Mucosa of rectum (tissue), 2 donors: ENCODE data around the gene OR10A4.
"Not testable (repeated sequence)": the region's sequence is repeated elsewhere in the genome, so short reads cannot be mapped to it uniquely, and the experiment has no call there.

ENCODE experiments used
- H3K27ac ChIP-seq, 2 donors: one replicate each; pipeline ENCODE4 v1.7.0; 2013; ENCODE audit warnings: inconsistent platforms in 2 of 2, low read depth in 2 of 2, low read length in 2 of 2
- H3K27me3 ChIP-seq, 2 donors: one replicate each; pipeline ENCODE4 v1.7.0; 2013; ENCODE audit warnings: low read length in 2 of 2; ENCODE audit not compliant: control insufficient read depth in 2 of 2, insufficient read depth in 2 of 2
- H3K36me3 ChIP-seq, 2 donors: one replicate each; pipeline ENCODE4 v1.7.0; 2013; ENCODE audit warnings: low read length in 2 of 2; ENCODE audit not compliant: control insufficient read depth in 2 of 2, insufficient read depth in 2 of 2
- H3K4me1 ChIP-seq, 2 donors: one replicate each; pipeline ENCODE4 v1.7.0; 2013; ENCODE audit warnings: low read length in 2 of 2, mild to moderate bottlenecking in 1 of 2; ENCODE audit not compliant: control insufficient read depth in 2 of 2, insufficient read depth in 2 of 2
- H3K4me3 ChIP-seq, 2 donors: one replicate each; pipeline ENCODE4 v1.7.0; 2013; ENCODE audit warnings: low read length in 2 of 2
- H3K9ac ChIP-seq, 2 donors: one replicate each; pipeline ENCODE4 v1.7.0; 2013; ENCODE audit warnings: low read length in 2 of 2, low read depth in 1 of 2, mild to moderate bottlenecking in 1 of 2
- H3K9me3 ChIP-seq, 2 donors: one replicate each; pipeline ENCODE4 v1.7.0; 2013; ENCODE audit warnings: low read length in 2 of 2; ENCODE audit not compliant: control insufficient read depth in 2 of 2
- donor health status: healthy.
- donor health status: Normal muscosa, but diverticular disease.

Gene OR10A4

DNA sequence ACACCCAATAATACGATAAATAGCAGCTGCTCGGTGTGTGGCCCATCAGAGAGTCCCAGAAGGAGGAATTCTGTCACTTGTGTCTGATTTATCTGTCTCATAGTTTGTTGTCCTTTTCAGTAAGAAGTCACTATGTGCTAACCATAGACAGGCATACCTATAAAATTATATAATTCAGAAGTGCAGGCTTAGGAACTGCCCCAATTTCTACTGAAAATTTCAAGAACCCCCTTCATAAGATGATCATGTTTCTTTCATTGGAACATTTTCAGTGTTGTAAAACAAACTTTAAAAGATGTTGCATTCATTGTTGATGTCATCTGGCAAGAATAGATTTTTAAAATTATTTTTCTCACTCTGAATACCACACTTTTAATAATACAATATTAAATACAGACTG lies 16.0 kb downstream of the OR10A4 start, which contains the start of gene OR2D2:
Gene OR2D2 (minus strand): TSS at position 101 of the 400 bp plus-strand sequence. CDS start 0 bp downstream, at position 101.
- no peak within 1 kb of the TSS for H3K9ac ChIP-seq
- H3K27me3 ChIP-seq, result no peaks in the 10 kb centered on the region
- H3K4me1 ChIP-seq, result no peaks in the 10 kb centered on the region
- H3K9me3 ChIP-seq, result peaks cover 0 to 2% of the 10 kb centered on the region in 2 donors
- no peaks in the 10 kb centered on the region for H3K36me3 ChIP-seq
- no peak within 1 kb of the TSS for H3K4me3 ChIP-seq
- no peak within 1 kb of the TSS for H3K27ac ChIP-seq

DNA sequence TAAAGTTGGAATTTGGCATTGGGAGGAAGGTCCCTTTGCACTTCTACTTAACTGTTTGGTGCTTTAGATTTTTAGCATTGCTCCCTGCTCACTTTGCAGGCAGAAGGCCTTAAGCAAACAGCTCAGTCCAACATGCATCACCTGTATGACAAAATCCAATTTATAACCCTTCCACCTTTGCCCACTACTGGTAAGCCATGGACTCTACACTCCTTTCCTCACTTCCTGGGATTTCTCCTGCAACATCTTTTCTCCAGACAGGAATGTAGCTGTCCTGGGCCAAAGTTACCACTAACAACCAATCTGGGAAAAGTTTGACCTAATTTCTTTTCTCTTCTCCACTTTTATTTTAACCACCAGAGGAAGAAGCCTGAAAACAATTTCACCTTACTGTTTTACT lies 17.7 kb downstream of the OR10A4 start:
- Histone ChIP-seq H3K27me3 (no peaks in the 10 kb centered on the region), H3K4me3 (no peak overlapping the region), H3K36me3 (no peaks in the 10 kb centered on the region), H3K9ac (no peak overlapping the region), H3K9me3 (no peaks in the 10 kb centered on the region), H3K4me1 (no peaks in the 10 kb centered on the region), H3K27ac (no peak overlapping the region)

- Histone ChIP-seq H3K36me3 (no peaks in the 10 kb centered on the region), H3K4me3 (no peak overlapping the region), H3K9ac (no peak overlapping the region), H3K27me3 (no peaks in the 10 kb centered on the region), H3K4me1 (no peaks in the 10 kb centered on the region), H3K9me3 (no peaks in the 10 kb centered on the region), H3K27ac (no peak overlapping the region)
Observed at GRCh38 chr11:6895010-6895409, 18.6 kb downstream of the OR10A4 start.

GRCh38 chr11:6898911-6899310 lies 22.5 kb downstream of the OR10A4 start:
- H3K9ac ChIP-seq, result no peak overlapping the region
- no peaks in the 10 kb centered on the region for H3K27me3 ChIP-seq
- H3K9me3 ChIP-seq, result no peaks in the 10 kb centered on the region
- H3K36me3 ChIP-seq, result no peaks in the 10 kb centered on the region
- no peak overlapping the region for H3K27ac ChIP-seq
- no peaks in the 10 kb centered on the region for H3K4me1 ChIP-seq
- no peak overlapping the region for H3K4me3 ChIP-seq

- no peak overlapping the region for H3K4me3 ChIP-seq
- H3K9ac ChIP-seq, result no peak overlapping the region
- H3K9me3 ChIP-seq, result no peaks in the 10 kb centered on the region
- no peaks in the 10 kb centered on the region for H3K27me3 ChIP-seq
- no peaks in the 10 kb centered on the region for H3K36me3 ChIP-seq
- H3K4me1 ChIP-seq, result no peaks in the 10 kb centered on the region
- H3K27ac ChIP-seq, result no peak overlapping the region
Observed at GRCh38 chr11:6900327-6900999, 24.0 kb downstream of the OR10A4 start.

DNA sequence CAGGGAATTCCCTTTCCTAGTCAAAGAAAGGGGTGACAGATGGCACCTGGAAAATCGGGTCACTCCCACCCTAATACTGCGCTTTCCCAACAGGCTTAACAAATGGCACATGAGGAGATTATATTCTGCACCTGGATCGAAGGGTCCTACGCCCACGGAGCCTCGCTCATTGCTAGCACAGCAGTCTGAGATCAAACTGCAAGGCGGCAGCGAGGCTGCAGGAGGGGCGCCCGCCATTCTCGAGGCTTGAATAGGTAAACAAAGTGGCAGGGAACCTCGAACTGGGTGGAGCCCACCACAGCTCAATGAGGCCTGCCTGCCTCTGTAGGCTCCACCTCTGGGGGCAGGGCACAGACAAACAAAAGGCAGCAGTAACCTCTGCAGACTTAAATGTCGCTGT lies 28.4 kb downstream of the OR10A4 start:
- not testable (repeated sequence) for H3K27me3 ChIP-seq, H3K36me3 ChIP-seq, H3K4me1 ChIP-seq, H3K9ac ChIP-seq, H3K4me3 ChIP-seq, H3K27ac ChIP-seq, H3K9me3 ChIP-seq

- H3K9ac ChIP-seq, result no peak overlapping the region
- no peaks in the 10 kb centered on the region for H3K4me1 ChIP-seq
- no peak overlapping the region for H3K4me3 ChIP-seq
- H3K9me3 ChIP-seq, result no peaks in the 10 kb centered on the region
- no peaks in the 10 kb centered on the region for H3K27me3 ChIP-seq
- no peaks in the 10 kb centered on the region for H3K36me3 ChIP-seq
- H3K27ac ChIP-seq, result no peak overlapping the region
Observed at GRCh38 chr11:6911378-6911777, 35.0 kb downstream of the OR10A4 start.

DNA sequence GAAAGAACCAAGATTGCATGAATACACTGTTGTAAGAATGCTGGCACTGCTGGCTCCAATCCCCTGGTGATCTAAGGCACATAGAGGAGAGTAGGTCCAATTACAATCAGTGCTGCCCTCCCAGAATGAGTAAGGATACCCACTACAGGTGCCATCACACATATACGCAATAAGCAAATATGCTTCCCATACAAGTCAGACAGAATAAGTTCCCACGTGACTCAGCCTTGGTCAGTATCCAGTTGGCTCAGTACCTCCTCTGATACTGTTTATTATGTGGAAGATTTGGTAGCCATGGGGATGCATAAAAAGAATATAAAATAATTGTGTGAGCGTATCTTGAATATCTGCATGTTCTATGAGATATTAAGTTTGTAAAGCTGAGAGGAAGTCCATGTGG lies 35.5 kb downstream of the OR10A4 start:
- no peak overlapping the region for H3K4me3 ChIP-seq
- no peak overlapping the region for H3K27ac ChIP-seq
- no peaks in the 10 kb centered on the region for H3K4me1 ChIP-seq
- no peaks in the 10 kb centered on the region for H3K36me3 ChIP-seq
- H3K27me3 ChIP-seq, result no peaks in the 10 kb centered on the region
- H3K9ac ChIP-seq, result no peak overlapping the region
- H3K9me3 ChIP-seq, result no peaks in the 10 kb centered on the region

DNA sequence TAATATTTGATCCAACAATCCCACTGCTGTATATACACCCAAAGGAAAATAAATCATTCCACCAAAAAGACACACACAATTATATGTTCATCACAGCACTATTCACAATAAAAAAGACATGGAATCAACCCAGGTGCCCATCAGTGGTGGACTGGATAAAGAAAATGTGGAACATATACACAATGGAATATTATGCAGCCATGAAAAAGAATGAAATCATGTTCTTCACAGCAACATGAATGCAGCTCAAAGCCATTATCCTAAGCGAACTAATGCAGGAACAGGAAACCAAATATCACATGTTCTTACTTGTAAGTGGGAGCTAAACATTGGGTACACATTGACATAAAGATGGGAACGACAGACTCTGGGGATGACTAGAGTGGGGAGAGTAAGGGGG lies 43.3 kb downstream of the OR10A4 start:
- H3K9me3 ChIP-seq, result peaks cover 0 to 4% of the 10 kb centered on the region in 2 donors
- no peak overlapping the region for H3K4me3 ChIP-seq
- no peak overlapping the region for H3K9ac ChIP-seq
- H3K4me1 ChIP-seq, result no peaks in the 10 kb centered on the region
- H3K36me3 ChIP-seq, result no peaks in the 10 kb centered on the region
- H3K27ac ChIP-seq, result no peak overlapping the region
- H3K27me3 ChIP-seq, result no peaks in the 10 kb centered on the region

DNA sequence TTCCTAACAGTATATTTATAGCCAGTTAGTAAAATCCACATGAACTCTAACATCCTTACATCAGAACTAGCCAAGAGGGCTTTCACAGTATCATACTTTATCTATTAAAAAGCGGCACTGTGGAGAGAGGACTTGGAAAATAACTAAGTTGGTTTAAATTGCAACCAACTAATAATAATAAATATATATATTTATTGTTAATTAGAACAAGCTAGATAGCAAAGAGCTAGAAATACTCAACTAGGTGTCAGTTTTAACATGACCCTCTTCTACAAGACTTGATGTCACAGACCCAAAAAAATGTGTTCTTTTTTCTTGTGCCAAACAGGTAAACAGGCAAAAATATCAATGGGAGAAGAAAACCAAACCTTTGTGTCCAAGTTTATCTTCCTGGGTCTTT lies 44.3 kb downstream of the OR10A4 start, which contains the start of gene OR2D3:
Gene OR2D3 (plus strand): TSS at position 301 of the 400 bp plus-strand sequence. CDS start 0 bp downstream, at position 301.
- H3K27me3 ChIP-seq, result no peaks in the 10 kb centered on the region
- no peak within 1 kb of the TSS for H3K4me3 ChIP-seq
- no peak within 1 kb of the TSS for H3K9ac ChIP-seq

More for the DNA sequence above, 44.3 kb downstream of the OR10A4 start, which contains the start of gene OR2D3:
- Histone ChIP-seq H3K9me3 (peaks cover 0 to 4% of the 10 kb centered on the region in 2 donors), H3K36me3 (no peaks in the 10 kb centered on the region), H3K27ac (no peak within 1 kb of the TSS), H3K4me1 (no peaks in the 10 kb centered on the region)
